NB4 (cell line): ENCODE results near the gene GARIN6.

Source experiments
- DNase-seq: peaks from one replicate; pipeline ENCODE4 v3.0.0; 2010; ENCODE audit warnings: low read depth
- H3K4me3 ChIP-seq: one replicate; pipeline ENCODE4 v1.5.1; 2011; ENCODE audit warnings: mild to moderate bottlenecking, low read depth, low read length, moderate library complexity
- CTCF ChIP-seq: IDR thresholded peaks from one replicate; pipeline ENCODE4 v1.5.1; 2012; ENCODE audit warnings: low read depth, low read length
- MYC ChIP-seq: IDR thresholded peaks from 2 replicates; pipeline ENCODE4 v1.6.1; 2011; ENCODE audit warnings: low read depth, low read length
- POLR2A ChIP-seq: IDR thresholded peaks from 2 replicates; pipeline ENCODE4 v1.6.1; 2011; ENCODE audit warnings: mild to moderate bottlenecking; ENCODE audit not compliant: insufficient read length; ENCODE audit errors: extremely low read depth
- TF ChIP-seq, protein P1 (sequence below): IDR thresholded peaks from 2 replicates; pipeline ENCODE4 v1.6.1; 2011; ENCODE audit warnings: low read depth, low read length

The GARIN6 gene

DNA sequence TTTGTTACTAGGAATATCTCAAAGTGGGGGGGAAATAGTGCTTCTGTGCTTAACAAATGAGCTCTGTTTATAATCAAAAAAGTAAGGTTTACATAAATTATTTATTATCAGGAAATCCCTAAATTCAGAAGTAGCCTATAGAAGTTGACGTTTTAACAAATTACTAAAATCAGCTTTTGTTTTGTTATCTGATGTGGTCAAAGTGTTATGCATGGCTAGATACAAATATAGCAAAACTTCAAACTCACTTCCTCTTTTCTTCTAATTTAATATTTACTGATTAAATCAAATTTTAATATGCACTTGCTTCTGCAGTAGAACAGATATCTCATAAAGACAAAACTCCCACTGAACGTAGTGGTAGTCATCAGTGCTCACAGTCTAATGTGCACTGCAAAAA is 47.5 kb downstream of the GARIN6 start:
- no peak for DNase-seq

More for the DNA sequence above, 47.5 kb downstream of the GARIN6 start:
- TF ChIP-seq POLR2A (no peak), MYC (no peak), CTCF (no peak)
- TF ChIP-seq, protein P1, sequence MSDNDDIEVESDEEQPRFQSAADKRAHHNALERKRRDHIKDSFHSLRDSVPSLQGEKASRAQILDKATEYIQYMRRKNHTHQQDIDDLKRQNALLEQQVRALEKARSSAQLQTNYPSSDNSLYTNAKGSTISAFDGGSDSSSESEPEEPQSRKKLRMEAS: no peak
- no peak overlapping the region for H3K4me3 ChIP-seq
